Endodermal cell (in vitro differentiated cells): ENCODE measurements around the gene GSAP. TPM values are rescaled to one million over a fixed set of nuclear protein-coding genes. Genes with fewer than 3 reads are reported as not detected.
"Not testable (repeated sequence)": the region's sequence is repeated elsewhere in the genome, so short reads cannot be mapped to it uniquely, and the experiment has no call there.

Experiments
- DNase-seq: peaks from one replicate; pipeline ENCODE4 v3.0.0-alpha.2; 2017
- H3K27ac ChIP-seq: 2 replicates; pipeline ENCODE4 v1.5.1; 2013; ENCODE audit warnings: mild to moderate bottlenecking, low read depth, low read length, moderate library complexity
- H3K27me3 ChIP-seq: 2 replicates; pipeline ENCODE4 v1.6.1; 2013; ENCODE audit warnings: mild to moderate bottlenecking, low read length, moderate library complexity; ENCODE audit not compliant: insufficient read depth, control insufficient read depth, poor library complexity, severe bottlenecking
- H3K36me3 ChIP-seq: 2 replicates; pipeline ENCODE4 v1.7.0; 2013; ENCODE audit warnings: mild to moderate bottlenecking, low read length, moderate library complexity; ENCODE audit not compliant: control insufficient read depth, insufficient read depth
- H3K4me1 ChIP-seq: one replicate; pipeline ENCODE4 v1.7.0; 2013; ENCODE audit warnings: low read length; ENCODE audit not compliant: control insufficient read depth, insufficient read depth
- H3K4me3 ChIP-seq: 2 replicates; pipeline ENCODE4 v1.5.1; 2013; ENCODE audit warnings: mild to moderate bottlenecking, low read length, moderate library complexity
- H3K9ac ChIP-seq: 2 replicates; pipeline ENCODE4 v1.6.1; 2013; ENCODE audit warnings: mild to moderate bottlenecking, low read length, moderate library complexity; ENCODE audit not compliant: poor library complexity, severe bottlenecking; ENCODE audit errors: extremely low read depth
- H3K9me3 ChIP-seq: 2 replicates; pipeline ENCODE4 v1.6.1; 2013; ENCODE audit warnings: mild to moderate bottlenecking, low read length, moderate library complexity; ENCODE audit not compliant: control insufficient read depth
- H3K27ac Mint-ChIP-seq: 2 replicates; pipeline ENCODE4 v1.8.0; 2020; ENCODE audit warnings: mixed read lengths
- H3K27me3 Mint-ChIP-seq: 2 replicates; pipeline ENCODE4 v1.8.0; 2021; ENCODE audit warnings: mild to moderate bottlenecking, mixed read lengths; ENCODE audit not compliant: insufficient read depth
- H3K36me3 Mint-ChIP-seq: 2 replicates; pipeline ENCODE4 v1.8.0; 2020; ENCODE audit warnings: low read depth, mixed read lengths
- H3K4me1 Mint-ChIP-seq: 2 replicates; pipeline ENCODE4 v1.8.0; 2020; ENCODE audit warnings: mixed read lengths
- H3K4me3 Mint-ChIP-seq: 2 replicates; pipeline ENCODE4 v1.8.0; 2020; ENCODE audit warnings: mild to moderate bottlenecking, moderate library complexity, mixed read lengths
- H3K9me3 Mint-ChIP-seq: 2 replicates; pipeline ENCODE4 v1.8.0; 2020; ENCODE audit warnings: mild to moderate bottlenecking, mixed read lengths
- WGBS, 2 experiments: methylation state at CpG; one replicate each; pipeline versions ENCODE4 v1.1.5 to v1.1.7; 2013; ENCODE audit warnings: missing lambda C conversion rate in 2 of 2, mixed read lengths in 1 of 2; ENCODE audit not compliant: insufficient coverage in 1 of 2, insufficient read length in 1 of 2; 5-methylcytosine and 5-hydroxymethylcytosine counted together
- total RNA-seq, 2 donors: library from RNA; stranded (reverse); fragmentation: NEBNext Ultra II Directional in 1 of 2; extraction: Animal tissue kit (Norgen Biotek cat#: 25700) in 1 of 2; gene quantifications; 2 replicates in 1 of 2; 3 replicates in 1 of 2; pipeline ENCODE4 v1.2.1, GENCODE V29; 2021
- TF ChIP-seq, protein P1 (sequence below): fragments of 200-600 bp; sonication (generic); conservative IDR thresholded peaks from 2 replicates; pipeline ENCODE4 v1.5.0; 2021; ENCODE audit warnings: antibody characterized with exemption, mild to moderate bottlenecking

Gene GSAP
- total RNA-seq, 2 donors from 2014 or later: 0.82 to 0.90 TPM

DNA sequence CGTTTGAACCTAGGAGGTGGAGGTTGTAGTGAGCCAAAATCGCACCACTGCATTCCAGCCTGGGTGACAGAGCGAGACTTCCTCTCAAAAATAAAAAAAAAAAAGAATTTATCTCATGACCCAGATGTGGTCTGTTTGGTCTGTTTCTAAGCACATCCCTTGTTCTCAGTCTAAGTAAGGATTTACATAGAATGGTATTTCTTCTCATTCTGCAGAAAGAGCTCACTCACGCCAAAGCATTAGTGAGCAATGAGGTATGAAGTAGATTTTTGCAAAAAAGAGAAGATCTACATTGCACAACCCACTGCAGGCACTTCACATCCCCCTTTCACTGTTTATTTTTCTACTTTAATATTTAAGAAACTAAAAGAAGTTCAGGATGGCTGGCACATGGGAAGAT is 140.0 kb downstream of the GSAP start:
- no peak overlapping the region for H3K4me3 Mint-ChIP-seq
- H3K27me3 Mint-ChIP-seq: no peaks in the 10 kb centered on the region
- no peaks in the 10 kb centered on the region for H3K9me3 Mint-ChIP-seq
- no peaks in the 10 kb centered on the region for H3K36me3 ChIP-seq
- H3K4me1 Mint-ChIP-seq: no peaks in the 10 kb centered on the region
- no peak overlapping the region for H3K4me3 ChIP-seq
- H3K27me3 ChIP-seq: no peaks in the 10 kb centered on the region
- H3K9me3 ChIP-seq: no peaks in the 10 kb centered on the region
- no peaks in the 10 kb centered on the region for H3K4me1 ChIP-seq
- H3K27ac ChIP-seq: no peak overlapping the region
- WGBS, 2 experiments: 97% methylated on average over 2 of the region's 4 CpGs; no CpG with 5 or more reads in 1 of the 2 experiments
- H3K36me3 Mint-ChIP-seq: no peaks in the 10 kb centered on the region
- DNase-seq: no peak
- TF ChIP-seq, protein P1, sequence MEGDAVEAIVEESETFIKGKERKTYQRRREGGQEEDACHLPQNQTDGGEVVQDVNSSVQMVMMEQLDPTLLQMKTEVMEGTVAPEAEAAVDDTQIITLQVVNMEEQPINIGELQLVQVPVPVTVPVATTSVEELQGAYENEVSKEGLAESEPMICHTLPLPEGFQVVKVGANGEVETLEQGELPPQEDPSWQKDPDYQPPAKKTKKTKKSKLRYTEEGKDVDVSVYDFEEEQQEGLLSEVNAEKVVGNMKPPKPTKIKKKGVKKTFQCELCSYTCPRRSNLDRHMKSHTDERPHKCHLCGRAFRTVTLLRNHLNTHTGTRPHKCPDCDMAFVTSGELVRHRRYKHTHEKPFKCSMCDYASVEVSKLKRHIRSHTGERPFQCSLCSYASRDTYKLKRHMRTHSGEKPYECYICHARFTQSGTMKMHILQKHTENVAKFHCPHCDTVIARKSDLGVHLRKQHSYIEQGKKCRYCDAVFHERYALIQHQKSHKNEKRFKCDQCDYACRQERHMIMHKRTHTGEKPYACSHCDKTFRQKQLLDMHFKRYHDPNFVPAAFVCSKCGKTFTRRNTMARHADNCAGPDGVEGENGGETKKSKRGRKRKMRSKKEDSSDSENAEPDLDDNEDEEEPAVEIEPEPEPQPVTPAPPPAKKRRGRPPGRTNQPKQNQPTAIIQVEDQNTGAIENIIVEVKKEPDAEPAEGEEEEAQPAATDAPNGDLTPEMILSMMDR: no peak
- no peak overlapping the region for H3K27ac Mint-ChIP-seq
- H3K9ac ChIP-seq: no peak overlapping the region

DNA sequence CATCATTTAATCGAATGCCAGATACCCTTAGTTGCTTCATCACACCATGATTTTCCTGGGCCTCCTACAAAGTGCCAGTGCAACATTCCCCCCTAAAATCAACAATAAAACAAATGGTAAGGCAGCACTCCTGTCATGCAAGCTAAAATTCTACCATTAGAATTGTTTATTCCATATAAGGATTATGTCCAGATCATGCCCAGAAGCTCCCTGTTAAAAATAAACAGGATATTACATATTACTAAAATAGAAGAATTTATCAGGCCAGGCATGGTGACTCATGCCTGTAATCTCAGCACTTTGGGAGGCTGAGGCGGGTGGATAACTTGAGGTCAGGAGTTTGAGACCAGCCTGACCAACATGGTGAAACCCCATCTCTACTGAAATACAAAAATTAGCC is 140.5 kb downstream of the GSAP start:
- not testable (repeated sequence) for H3K9me3 ChIP-seq, H3K9me3 Mint-ChIP-seq, H3K4me3 Mint-ChIP-seq, H3K36me3 ChIP-seq, H3K27ac Mint-ChIP-seq, H3K27ac ChIP-seq, H3K9ac ChIP-seq, H3K27me3 ChIP-seq, H3K36me3 Mint-ChIP-seq, H3K27me3 Mint-ChIP-seq, H3K4me3 ChIP-seq, DNase-seq, H3K4me1 ChIP-seq, H3K4me1 Mint-ChIP-seq
- 94 to 100% methylated on average over 1 to 2 of the region's 2 CpGs for WGBS, 2 experiments

DNA sequence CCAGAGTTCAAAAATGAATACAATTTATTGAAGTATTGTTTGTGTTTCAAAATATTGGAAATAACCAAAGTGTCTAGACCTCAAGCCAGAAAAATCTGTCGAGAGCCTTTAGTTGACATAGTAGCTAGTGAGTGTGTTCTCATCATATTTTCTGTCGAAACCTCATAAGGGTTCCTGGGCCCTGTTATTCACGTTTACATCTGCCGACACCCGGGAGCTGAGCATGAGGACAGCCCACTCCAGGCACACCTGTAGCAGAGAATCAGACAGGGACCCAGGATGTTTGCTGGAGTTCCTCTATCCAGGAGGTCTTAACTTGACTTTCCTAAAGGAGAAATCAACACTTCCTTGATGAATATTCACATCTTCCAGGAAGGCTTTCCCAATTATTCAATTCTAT is 144.4 kb downstream of the GSAP start:
- no peak overlapping the region for H3K4me3 Mint-ChIP-seq
- Histone ChIP-seq H3K9me3 (no peaks in the 10 kb centered on the region), H3K36me3 (no peaks in the 10 kb centered on the region), H3K9ac (no peak overlapping the region), H3K27ac (no peak overlapping the region), H3K27me3 (no peaks in the 10 kb centered on the region), H3K4me1 (no peaks in the 10 kb centered on the region), H3K4me3 (no peak overlapping the region)
- WGBS, 2 experiments: 92 to 96% methylated on average over 5 of the region's 5 CpGs
- no peaks in the 10 kb centered on the region for H3K27me3 Mint-ChIP-seq
- no peaks in the 10 kb centered on the region for H3K36me3 Mint-ChIP-seq
- H3K9me3 Mint-ChIP-seq: no peaks in the 10 kb centered on the region
- H3K27ac Mint-ChIP-seq: no peak overlapping the region
- no peak for DNase-seq
- no peaks in the 10 kb centered on the region for H3K4me1 Mint-ChIP-seq
- TF ChIP-seq, protein P1: no peak

DNA sequence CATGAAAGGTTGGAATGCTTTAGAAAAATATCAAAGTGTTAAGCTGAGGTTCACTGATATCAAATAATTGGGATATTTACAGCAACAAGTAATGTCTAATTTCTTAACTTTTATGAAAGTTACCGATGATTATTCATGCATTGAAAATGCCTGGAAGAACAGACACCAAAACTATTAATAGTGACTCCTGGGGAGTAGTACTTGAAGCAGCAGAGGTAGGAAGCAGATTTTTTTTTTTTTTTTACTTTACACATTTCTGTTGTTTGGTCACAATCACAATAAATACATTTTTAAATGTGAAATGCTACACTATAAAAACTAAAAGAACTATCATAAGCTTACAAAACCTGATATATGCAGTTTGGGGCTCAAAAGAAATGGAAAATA is 146.1 kb downstream of the GSAP start:
- H3K36me3 Mint-ChIP-seq: no peaks in the 10 kb centered on the region
- no peak overlapping the region for H3K9ac ChIP-seq
- WGBS, 2 experiments: 100% methylated on average over 1 of the region's 1 CpG; no CpG with 5 or more reads in 1 of the 2 experiments

More for the DNA sequence above, 146.1 kb downstream of the GSAP start:
- Histone ChIP-seq H3K27me3 (no peaks in the 10 kb centered on the region), H3K4me1 (no peaks in the 10 kb centered on the region), H3K4me3 (no peak overlapping the region), H3K9me3 (no peaks in the 10 kb centered on the region), H3K27ac (no peak overlapping the region), H3K36me3 (no peaks in the 10 kb centered on the region)
- no peak for DNase-seq
- TF ChIP-seq, protein P1: no peak
- Mint-ChIP-seq H3K9me3 (no peaks in the 10 kb centered on the region), H3K27ac (no peak overlapping the region), H3K27me3 (no peaks in the 10 kb centered on the region), H3K4me1 (no peaks in the 10 kb centered on the region), H3K4me3 (no peak overlapping the region)
